ENCODE results near the gene RAB11FIP3. TPM values are rescaled to one million over a fixed set of nuclear protein-coding genes. Genes with fewer than 3 reads are reported as not detected.

Gene RAB11FIP3
- polyA plus RNA-seq, 1 experiment: 13.3 TPM

GRCh38 chr16:472199-472504, 46.7 kb downstream of the RAB11FIP3 start:
- ChIA-PET POLR2A (no interaction called here), CTCF (interaction anchor here (1.3 kb wide), 1 partner anchor 16 kb away, joined by 3 read pairs; no protein-coding TSS in a partner anchor)
- Histone ChIP-seq H3K36me3 (ENCODE audit: control insufficient read depth, insufficient read depth, low read length) (peaks cover 10% of the 10 kb centered on the region), H3K4me3 (ENCODE audit: low read depth, low read length) (no peak overlapping the region), H3K27me3 (ENCODE audit: control insufficient read depth, insufficient read depth, low read length) (no peaks in the 10 kb centered on the region)
- TF ChIP-seq, protein P1, sequence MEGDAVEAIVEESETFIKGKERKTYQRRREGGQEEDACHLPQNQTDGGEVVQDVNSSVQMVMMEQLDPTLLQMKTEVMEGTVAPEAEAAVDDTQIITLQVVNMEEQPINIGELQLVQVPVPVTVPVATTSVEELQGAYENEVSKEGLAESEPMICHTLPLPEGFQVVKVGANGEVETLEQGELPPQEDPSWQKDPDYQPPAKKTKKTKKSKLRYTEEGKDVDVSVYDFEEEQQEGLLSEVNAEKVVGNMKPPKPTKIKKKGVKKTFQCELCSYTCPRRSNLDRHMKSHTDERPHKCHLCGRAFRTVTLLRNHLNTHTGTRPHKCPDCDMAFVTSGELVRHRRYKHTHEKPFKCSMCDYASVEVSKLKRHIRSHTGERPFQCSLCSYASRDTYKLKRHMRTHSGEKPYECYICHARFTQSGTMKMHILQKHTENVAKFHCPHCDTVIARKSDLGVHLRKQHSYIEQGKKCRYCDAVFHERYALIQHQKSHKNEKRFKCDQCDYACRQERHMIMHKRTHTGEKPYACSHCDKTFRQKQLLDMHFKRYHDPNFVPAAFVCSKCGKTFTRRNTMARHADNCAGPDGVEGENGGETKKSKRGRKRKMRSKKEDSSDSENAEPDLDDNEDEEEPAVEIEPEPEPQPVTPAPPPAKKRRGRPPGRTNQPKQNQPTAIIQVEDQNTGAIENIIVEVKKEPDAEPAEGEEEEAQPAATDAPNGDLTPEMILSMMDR (IDR thresholded peaks at IDR 0.05; ENCODE audit: insufficient read depth, low read depth, low read length): no peak
- no peak for DNase-seq (ENCODE audit: low read depth)

DNA sequence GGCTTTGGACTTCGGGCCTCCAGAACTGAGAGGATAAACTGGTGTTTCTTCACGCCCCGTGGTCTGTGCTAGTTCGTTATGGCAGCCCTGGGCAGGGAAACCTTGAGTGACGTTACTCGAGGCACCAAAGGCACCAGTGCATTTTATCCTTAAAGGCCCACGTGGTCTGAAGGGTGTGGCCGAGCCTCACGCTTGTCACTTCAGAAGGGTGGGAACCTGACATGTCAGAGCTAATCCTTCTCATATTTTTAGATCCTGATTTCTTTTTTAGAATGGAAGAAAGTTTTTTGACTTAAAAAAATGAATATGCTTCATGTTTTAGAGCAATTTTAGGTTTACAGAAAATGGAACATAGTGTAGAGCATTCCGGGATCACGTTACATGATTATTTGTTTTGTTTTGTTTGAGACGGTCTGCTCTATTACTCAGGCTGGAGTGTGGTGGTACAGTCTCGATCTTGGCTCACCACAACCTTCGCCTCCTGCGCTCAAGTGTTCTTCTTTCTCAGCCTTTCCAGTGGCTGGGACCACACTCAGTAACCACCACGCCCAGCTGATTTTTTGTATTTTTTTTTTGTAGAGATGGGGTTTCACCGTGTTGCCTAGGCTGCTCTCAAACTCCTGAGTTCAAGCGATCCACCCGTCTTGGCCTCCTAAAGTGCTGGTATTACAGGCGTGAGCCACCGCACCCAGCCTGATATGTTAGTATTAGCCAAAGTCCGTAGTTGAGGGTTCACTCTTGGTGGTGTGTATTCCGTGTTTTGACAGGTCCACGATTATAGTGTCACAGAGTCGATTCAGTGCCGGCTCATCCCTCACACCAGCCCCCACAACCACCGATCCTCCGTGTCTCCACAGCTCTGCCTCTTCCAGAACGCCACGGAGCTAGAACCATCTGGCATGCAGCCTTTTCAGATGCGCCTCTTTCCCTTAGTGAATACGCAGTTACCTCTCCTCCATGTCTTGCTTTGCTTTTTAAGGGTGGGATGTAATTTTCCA, 47.9 kb downstream of the RAB11FIP3 start:
- Histone ChIP-seq H3K4me3 (ENCODE audit: low read depth, low read length) (no peak overlapping the region), H3K27me3 (ENCODE audit: control insufficient read depth, insufficient read depth, low read length) (no peaks in the 10 kb centered on the region), H3K36me3 (ENCODE audit: control insufficient read depth, insufficient read depth, low read length) (peaks cover 12% of the 10 kb centered on the region)
- CTCF ChIA-PET: interaction anchor here (1.3 kb wide), 1 partner anchor 14 kb away, joined by 3 read pairs; no protein-coding TSS in a partner anchor
- TF ChIP-seq, protein P1 (IDR thresholded peaks at IDR 0.05; ENCODE audit: insufficient read depth, low read depth, low read length): no peak
- DNase-seq (ENCODE audit: low read depth): no peak
- POLR2A ChIA-PET: no interaction called here

DNA sequence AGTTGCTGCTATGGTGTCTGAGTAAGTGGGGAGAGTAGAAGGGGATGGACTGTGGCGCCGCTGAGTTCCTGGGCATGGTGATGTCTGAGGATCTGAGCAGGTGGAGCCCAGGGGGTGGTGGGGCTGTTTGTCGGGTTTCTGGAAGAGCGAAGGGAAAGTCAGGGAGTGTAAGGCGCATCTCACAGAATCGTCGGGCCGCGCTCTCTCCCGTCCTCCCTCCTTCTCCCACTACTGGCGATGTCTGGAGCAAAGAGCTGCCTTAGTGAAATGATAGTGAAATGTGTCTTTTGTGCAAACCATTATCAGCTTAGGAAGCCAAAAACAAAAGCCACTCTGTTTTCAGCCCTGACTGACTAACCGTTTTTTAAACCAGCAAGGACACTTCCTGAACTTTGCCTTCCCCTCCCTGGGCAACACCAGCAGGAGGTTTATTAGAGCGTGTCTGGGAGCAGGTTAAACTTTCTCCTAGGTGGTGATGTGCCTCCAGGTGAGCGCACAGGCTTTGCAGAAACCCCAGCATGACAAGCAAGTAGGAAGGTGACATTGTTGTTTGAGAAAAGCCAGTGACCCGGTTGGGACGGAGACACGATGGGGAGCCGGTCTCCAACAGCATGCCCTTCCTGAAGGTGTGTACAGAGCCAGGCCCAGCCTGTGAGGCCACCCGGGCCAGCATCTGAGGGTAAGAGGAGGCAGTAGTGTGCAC, 49.1 kb downstream of the RAB11FIP3 start:
- ChIA-PET CTCF (no interaction called here), POLR2A (no interaction called here)
- Histone ChIP-seq H3K27me3 (ENCODE audit: control insufficient read depth, insufficient read depth, low read length) (no peaks in the 10 kb centered on the region), H3K4me3 (ENCODE audit: low read depth, low read length) (no peak overlapping the region), H3K36me3 (ENCODE audit: control insufficient read depth, insufficient read depth, low read length) (peaks cover 12% of the 10 kb centered on the region)
- TF ChIP-seq, protein P1 (IDR thresholded peaks at IDR 0.05; ENCODE audit: insufficient read depth, low read depth, low read length): no peak
- no peak for DNase-seq (ENCODE audit: low read depth)

- ChIA-PET CTCF (interaction anchor here (1.2 kb wide), 1 partner anchor 21 kb away, joined by 3 read pairs; no protein-coding TSS in a partner anchor), POLR2A (no interaction called here)
- TF ChIP-seq, protein P1 (IDR thresholded peaks at IDR 0.05; ENCODE audit: insufficient read depth, low read depth, low read length): no peak
These were observed 50.6 kb downstream of the RAB11FIP3 start for GRCh38 chr16:476039-476438.

More at GRCh38 chr16:476039-476438, 50.6 kb downstream of the RAB11FIP3 start:
- no peaks in the 10 kb centered on the region for H3K27me3 ChIP-seq (ENCODE audit: control insufficient read depth, insufficient read depth, low read length)
- peaks cover 12% of the 10 kb centered on the region for H3K36me3 ChIP-seq (ENCODE audit: control insufficient read depth, insufficient read depth, low read length)
- no peak for DNase-seq (ENCODE audit: low read depth)
- H3K4me3 ChIP-seq (ENCODE audit: low read depth, low read length): no peak overlapping the region
